ACHN (cell line): Measurements from ENCODE around the gene C1QTNF6.
"Not testable (repeated sequence)": the region's sequence is repeated elsewhere in the genome, so short reads cannot be mapped to it uniquely, and the experiment has no call there.

Source experiments
- DNase-seq: peaks from one replicate; pipeline ENCODE4 v3.0.0-alpha.2; 2015
- in situ Hi-C: cut with HindIII; loops from 2 replicates; pipeline ENCODE4 v1.10.0; 2017; ENCODE audit warnings: low sequenced_read_pairs, low pct_ligation_motif_present, low pct_unique_long_range_greater_than_20kb

The C1QTNF6 gene

GRCh38 chr22:37187891-37188761 lies at the start of gene C1QTNF6:
TSS of gene C1QTNF6 (minus strand) at chr22:37188247. CDS start at chr22:37188213, 34 bp downstream.
- in situ Hi-C loops: no loop called here
- DNase-seq: peak; percentile 75

DNA sequence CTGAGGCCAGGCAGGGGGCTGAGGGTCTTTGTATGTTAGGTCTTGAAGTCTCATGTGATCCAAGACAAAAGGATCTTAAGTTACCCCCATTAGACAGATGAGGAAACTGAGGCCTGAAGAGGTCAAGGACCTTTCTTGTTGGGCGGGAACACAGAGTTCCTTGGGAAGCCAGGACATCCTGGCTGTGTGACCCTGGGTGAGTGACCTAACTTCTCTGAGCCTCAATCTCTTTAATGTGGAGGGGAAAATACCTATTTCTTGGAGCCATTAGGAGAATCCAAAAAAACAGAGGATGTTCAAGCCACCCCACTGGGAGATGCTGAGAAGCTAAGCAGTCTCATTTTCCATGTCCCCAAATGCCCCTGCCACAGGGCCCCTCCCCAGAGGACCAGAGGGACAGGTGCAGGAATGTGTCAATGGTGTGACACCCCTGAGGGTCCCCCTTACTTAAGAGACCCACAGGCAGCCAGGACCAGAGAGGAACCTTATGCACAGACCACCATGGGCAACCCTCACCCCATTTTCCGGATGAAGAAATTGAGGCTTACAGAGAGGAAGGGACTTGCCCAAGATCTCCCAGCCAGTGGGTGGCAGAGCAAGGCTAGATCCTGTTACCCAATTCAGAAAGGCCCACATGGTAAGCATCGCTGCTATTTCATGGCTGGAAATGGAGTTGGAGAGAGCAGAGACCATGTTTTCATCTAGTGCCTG lies 48.0 kb upstream of the C1QTNF6 start:
- in situ Hi-C loops: no loop called here
- no peak for DNase-seq

GRCh38 chr22:37234736-37235711 lies 47.0 kb upstream of the C1QTNF6 start:
- no peak for DNase-seq
- in situ Hi-C loops: no loop called here

GRCh38 chr22:37233751-37234631 lies 45.9 kb upstream of the C1QTNF6 start:
- in situ Hi-C loops: no loop called here
- no peak for DNase-seq

GRCh38 chr22:37233371-37233750 lies 45.3 kb upstream of the C1QTNF6 start:
- in situ Hi-C loops, DNase-seq: not testable (repeated sequence)

DNA sequence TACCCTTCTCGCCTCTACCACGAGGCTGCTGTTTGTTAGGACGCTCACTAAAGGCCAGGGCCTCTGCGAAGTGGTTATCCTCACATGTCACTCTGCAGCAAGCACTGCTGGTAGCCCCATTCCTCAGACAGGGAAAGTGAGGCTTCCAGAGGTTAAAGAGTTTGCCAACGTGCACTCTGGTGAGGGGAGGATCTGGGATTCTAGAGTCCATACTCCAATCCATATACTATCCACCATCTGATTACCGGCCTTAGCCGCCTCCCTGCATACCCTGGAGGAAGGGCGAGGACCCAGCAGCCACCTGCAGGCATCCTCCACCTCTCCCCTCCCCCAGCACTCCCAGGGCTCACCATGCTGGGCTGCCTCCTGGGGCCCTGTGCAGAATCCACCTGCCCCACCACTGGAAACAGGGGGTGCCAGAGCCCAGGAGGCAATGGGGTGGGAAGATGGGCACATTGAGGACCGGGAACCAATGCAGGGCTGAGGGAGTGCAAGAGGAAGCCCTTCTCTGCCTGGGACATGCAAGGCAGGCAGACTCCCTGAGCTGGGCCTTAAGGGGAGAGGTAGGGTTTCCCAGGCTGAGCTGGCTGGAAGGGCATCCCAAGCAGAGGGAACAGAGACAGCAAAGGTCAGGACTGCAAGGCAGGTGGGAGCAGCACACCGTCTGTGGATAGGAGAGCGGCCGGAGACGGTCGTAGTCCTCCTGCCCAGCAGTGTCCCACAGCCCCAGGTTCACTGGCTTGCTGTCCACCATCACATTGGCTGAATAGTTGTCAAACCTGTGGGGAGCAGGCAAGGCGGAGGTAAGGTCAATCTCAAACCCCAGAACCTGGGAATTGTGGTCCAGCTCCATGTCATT lies 44.3 kb upstream of the C1QTNF6 start:
- in situ Hi-C loops: no loop called here
- no peak for DNase-seq

DNA sequence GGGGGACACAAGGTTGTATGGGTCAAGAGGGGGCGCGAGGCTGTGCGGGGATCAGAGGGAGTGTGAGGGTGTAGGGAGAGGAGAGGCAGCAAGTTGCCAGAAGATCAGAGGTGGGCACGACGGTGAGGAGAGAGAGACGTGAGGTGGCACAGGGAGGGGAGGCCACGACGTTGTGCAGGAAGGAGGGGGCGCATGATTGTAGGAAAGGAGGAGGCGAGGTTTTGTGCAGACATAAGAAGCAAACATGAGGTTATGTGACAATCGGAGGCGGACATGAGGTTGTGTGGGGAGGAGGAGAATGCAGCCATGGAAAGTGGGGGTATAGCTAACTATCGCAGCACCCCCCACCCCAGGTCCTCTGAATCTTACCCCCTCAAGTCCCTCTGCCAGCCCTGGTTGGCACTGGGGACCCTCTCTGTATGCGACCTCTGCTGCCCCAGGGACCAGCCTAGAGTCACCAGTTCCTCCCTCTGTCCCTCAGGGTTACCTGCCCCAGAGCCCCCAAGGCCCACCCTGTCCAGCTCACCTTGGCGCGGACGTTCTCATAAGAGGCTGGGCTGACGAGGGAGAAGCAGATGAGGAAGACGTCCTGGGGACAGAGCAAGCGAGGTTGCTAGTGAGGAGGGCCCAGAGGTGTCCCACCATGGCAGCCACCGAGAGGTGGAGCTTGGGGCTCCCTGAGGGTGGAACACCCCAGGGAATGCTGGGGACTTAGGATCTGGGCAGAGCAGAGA lies 43.5 kb upstream of the C1QTNF6 start:
- no peak for DNase-seq
- in situ Hi-C loops: no loop called here

GRCh38 chr22:37230673-37231405 lies 42.8 kb upstream of the C1QTNF6 start:
- in situ Hi-C loops: no loop called here
- no peak for DNase-seq

GRCh38 chr22:37229805-37230672 lies 42.0 kb upstream of the C1QTNF6 start:
- no peak for DNase-seq
- in situ Hi-C loops: no loop called here

DNA sequence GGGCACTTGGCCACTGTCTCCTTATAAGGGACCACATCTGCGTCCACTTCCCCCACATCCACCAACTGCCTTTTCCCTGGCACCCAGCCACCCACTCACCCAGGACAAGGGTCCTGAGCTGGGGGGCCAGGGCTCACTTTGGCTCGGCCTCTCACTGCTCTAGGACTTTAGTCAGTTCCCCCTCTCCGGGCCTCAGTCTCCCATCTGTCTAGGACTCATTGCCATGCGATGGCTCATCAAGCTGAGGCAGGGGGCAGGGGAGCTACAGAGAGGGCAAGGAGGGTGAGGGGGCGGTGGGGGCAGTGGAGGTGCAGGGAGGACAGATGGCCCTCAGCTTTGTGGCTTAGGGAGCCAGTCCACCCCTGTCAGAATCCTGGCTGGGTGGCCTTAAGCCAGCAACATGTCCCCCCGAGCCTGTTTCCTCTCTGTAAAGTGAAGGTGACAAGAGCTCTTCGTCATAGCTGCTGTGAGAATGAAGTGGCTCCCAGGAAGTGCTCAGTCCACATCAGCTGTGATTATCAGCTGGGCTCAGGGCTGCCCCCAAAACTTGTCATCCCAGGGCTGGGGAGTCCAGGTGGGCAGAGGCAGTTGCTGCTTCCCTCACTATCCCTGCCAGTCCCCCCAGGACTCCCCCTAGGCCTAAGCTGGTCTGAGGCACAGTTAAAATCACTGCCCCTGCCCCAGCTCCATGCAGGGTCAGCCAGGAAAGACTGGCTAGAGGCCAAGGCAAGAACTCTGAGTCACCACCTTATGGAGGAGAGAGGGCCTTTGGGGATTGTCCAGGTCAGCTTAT lies 41.2 kb upstream of the C1QTNF6 start:
- peak; percentile 82 for DNase-seq
- in situ Hi-C loops: no loop called here

- no peak for DNase-seq
- in situ Hi-C loops: no loop called here
Observed at GRCh38 chr22:37228106-37229011, 40.3 kb upstream of the C1QTNF6 start.

DNA sequence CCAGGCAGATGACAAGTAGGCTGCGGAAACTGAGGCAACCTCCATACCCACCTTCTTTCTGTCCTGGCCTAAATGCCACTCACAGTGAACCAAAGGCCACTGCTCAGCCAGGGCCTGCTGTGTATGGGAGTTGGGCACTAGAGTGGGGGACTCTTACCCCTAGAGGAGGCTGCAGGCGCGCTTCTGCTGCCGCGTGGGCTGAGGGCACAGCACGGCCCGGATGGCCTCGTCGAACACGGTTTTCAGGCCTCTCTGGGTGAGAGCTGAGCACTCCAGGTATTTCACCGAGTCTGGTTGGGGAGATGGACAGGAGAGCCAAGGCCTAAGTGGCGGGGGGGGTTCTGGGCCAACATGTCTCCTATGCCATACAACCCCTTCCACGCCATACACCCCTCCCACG lies 38.5 kb upstream of the C1QTNF6 start:
- in situ Hi-C loops: no loop called here
- no peak for DNase-seq

- no peak for DNase-seq
- in situ Hi-C loops: no loop called here
Observed at GRCh38 chr22:37226087-37226486, 38.0 kb upstream of the C1QTNF6 start.
